H54 (cell line): ENCODE results near the gene SCARF2.
A peak's percentile ranks its signal among the peaks of the same experiment; 100 is the strongest.
"Not testable (repeated sequence)": the region's sequence is repeated elsewhere in the genome, so short reads cannot be mapped to it uniquely, and the experiment has no call there.

Source experiments
- DNase-seq: peaks from one replicate; pipeline ENCODE4 v3.0.0; 2011; ENCODE audit warnings: low spot score, mixed read lengths; ENCODE audit not compliant: insufficient read length
- FAIRE-seq: peaks from 3 replicates; lab custom pipeline; 2011; peaks lifted over from hg19 to GRCh38; lab: Jason Lieb, UNC
- POLR2A ChIP-seq: IDR thresholded peaks from 2 replicates; pipeline ENCODE4 v1.6.1; 2011; ENCODE audit warnings: low read depth, mild to moderate bottlenecking, low read length

The SCARF2 gene

GRCh38 chr22:20395181-20395906 lies 42.3 kb downstream of the SCARF2 start:
- no peak for TF ChIP-seq POLR2A
- DNase-seq (no peak), FAIRE-seq (no peak)

- peak; percentile 61 for DNase-seq
- FAIRE-seq = no peak
- peak; percentile 46 for TF ChIP-seq POLR2A
These were observed 43.7 kb downstream of the SCARF2 start, which contains the start of gene ZNF74 for GRCh38 chr22:20393705-20394476. ZNF74 (plus strand) TSS chr22:20394151; CDS start chr22:20394629, 478 bp downstream.

- no peak for TF ChIP-seq POLR2A
- DNase-seq = no peak
- FAIRE-seq = no peak
These were observed 44.5 kb downstream of the SCARF2 start for GRCh38 chr22:20392983-20393704.

GRCh38 chr22:20392365-20392881 lies 45.2 kb downstream of the SCARF2 start:
- not testable (repeated sequence) for FAIRE-seq, DNase-seq

DNA sequence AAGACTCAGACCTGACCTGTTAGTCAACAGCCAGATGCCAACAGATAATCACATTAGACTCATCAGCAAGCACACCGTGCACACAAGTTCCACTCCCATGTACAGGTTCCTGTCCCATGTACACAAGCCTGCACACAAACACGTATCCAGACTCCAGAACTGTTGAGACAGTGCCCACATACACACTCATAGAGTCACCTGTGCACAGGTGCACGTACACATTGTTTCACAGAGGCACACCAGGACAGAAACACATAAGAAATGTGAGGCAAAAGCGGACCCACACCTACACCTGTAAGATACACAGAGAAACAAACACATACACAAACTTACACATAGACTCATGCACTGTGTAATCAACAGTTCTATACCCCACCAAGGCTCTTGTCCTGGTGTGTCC lies 46.4 kb downstream of the SCARF2 start:
- FAIRE-seq (no peak), DNase-seq (no peak)

DNA sequence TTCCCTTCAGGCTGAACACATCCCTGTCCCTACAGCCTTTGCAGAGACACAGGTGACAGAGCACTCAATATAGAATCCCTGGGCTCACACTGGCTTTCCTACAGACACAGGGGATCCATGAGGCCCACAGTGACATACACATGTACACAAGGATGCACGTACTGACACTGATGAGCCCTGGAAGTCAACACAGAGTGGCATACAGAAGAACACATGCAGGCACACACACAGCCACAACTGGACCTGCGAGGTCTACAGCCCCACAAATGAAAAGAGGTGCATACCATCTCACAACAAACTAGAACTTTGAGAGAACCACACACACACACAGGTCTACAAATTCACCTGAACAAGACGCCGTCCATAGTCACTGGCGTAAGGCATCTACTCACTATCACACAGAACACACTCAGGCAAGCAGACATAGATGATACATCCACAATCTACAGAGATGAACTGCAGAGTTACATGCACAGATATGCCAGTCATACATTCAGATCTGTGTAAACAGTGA lies 47.2 kb downstream of the SCARF2 start:
- no peak for DNase-seq
- no peak for TF ChIP-seq POLR2A
- FAIRE-seq = no peak

More for the DNA sequence above, 46.4 kb downstream of the SCARF2 start:
- TF ChIP-seq POLR2A = no peak

- TF ChIP-seq POLR2A = no peak
These were observed 48.3 kb downstream of the SCARF2 start for GRCh38 chr22:20389288-20389687.

GRCh38 chr22:20388200-20388599 lies 49.4 kb downstream of the SCARF2 start:
- no peak for TF ChIP-seq POLR2A
- no peak for FAIRE-seq
- no peak for DNase-seq

More at GRCh38 chr22:20389288-20389687, 48.3 kb downstream of the SCARF2 start:
- no peak for DNase-seq
- no peak for FAIRE-seq

GRCh38 chr22:20386972-20387371 lies 50.7 kb downstream of the SCARF2 start:
- TF ChIP-seq POLR2A = no peak
- DNase-seq (no peak), FAIRE-seq (no peak)

- FAIRE-seq (no peak), DNase-seq (no peak)
- no peak for TF ChIP-seq POLR2A
These were observed 51.3 kb downstream of the SCARF2 start for GRCh38 chr22:20386336-20386735.

- no peak for FAIRE-seq
- no peak for TF ChIP-seq POLR2A
- DNase-seq = no peak
These were observed 52.8 kb downstream of the SCARF2 start for GRCh38 chr22:20384865-20385264.

DNA sequence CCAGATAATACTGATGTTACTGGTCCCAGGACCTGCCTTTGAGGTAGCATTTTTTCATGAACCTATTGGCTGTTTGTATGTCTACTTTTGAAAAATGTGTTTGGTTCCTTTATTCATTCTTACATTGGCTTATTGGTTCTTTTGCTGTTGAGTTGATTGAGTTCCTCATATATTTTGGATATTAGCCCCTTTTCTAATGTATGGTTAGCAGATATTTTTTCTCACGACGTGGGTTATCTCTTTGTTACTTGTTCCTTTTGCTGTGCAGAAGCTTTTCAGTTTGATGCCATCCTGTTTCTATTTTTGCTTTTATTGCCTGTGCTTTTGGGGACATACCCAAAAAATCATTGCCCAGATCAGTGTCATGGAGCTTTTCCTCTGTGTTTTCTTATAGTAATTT lies 53.5 kb downstream of the SCARF2 start:
- no peak for TF ChIP-seq POLR2A
- DNase-seq = no peak
- FAIRE-seq = no peak

DNA sequence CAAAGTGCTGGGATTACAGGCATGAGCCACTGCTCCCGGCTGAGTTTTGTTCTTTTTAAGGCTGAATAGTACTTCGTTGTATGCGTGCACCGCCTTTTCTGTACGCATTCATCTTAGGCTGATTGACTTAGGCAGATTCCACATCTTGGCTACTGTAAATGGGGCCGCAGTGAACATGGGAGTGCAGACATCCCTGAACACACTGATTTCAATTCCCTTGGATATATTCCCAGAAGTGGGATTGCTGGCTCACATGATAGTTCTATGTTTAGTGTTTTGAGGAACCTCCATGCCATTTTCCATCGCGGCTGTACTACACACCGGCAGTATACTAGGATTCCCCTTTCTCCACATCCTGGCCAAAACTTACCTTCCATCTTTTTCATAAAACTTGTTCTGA lies 54.1 kb downstream of the SCARF2 start:
- no peak for FAIRE-seq
- no peak for TF ChIP-seq POLR2A
- DNase-seq = no peak
